Measurements from ENCODE around the gene NT5C1A. TPM values are rescaled to one million over a fixed set of nuclear protein-coding genes. Genes with fewer than 3 reads are reported as not detected.

The NT5C1A gene
- total RNA-seq, 2 experiments from 2014 or later = 0.25 TPM; not detected in 1

- TF ChIP-seq CTCF (IDR thresholded peaks at IDR 0.05) = no peak
- ChIA-PET CTCF (interaction anchor here (1.7 to 17.9 kb wide), 5 partner anchors 10 to 75 kb away, joined by 4 to 311 read pairs (median 10); partner anchors contain the start of gene NT5C1A), POLR2A (interaction anchor here (2.4 kb wide), 1 partner anchor 12 kb away, joined by 14 read pairs; no protein-coding TSS in a partner anchor)
- Mint-ChIP-seq H3K27ac (no peak overlapping the region), H3K4me1 (ENCODE audit: low read depth) (peaks cover 18% of the 10 kb centered on the region), H3K4me3 (no peak overlapping the region), H3K9me3 (no peaks in the 10 kb centered on the region), H3K27me3 (peaks cover 12% of the 10 kb centered on the region), H3K36me3 (ENCODE audit: low read depth) (no peaks in the 10 kb centered on the region)
- intact Hi-C loops (cut with micrococcal nuclease) = no loop called here
- ATAC-seq (no peak), DNase-seq (no peak)
Observed at GRCh38 chr1:39681294-39681693, 9.4 kb upstream of the NT5C1A start.

GRCh38 chr1:39680751-39681150, 8.8 kb upstream of the NT5C1A start:
- Mint-ChIP-seq H3K4me3 (no peak overlapping the region), H3K27ac (no peak overlapping the region), H3K27me3 (peaks cover 11% of the 10 kb centered on the region), H3K9me3 (no peaks in the 10 kb centered on the region), H3K4me1 (ENCODE audit: low read depth) (peaks cover 18% of the 10 kb centered on the region), H3K36me3 (ENCODE audit: low read depth) (no peaks in the 10 kb centered on the region)
- intact Hi-C loops (cut with micrococcal nuclease) = no loop called here
- POLR2A ChIA-PET = interaction anchor here (0.7 to 2.4 kb wide), 2 partner anchors 11 to 74 kb away, joined by 3 to 14 read pairs; no protein-coding TSS in a partner anchor
- ATAC-seq (no peak), DNase-seq (no peak)
- no peak for TF ChIP-seq CTCF (IDR thresholded peaks at IDR 0.05)
- CTCF ChIA-PET = interaction anchor here (1.1 to 17.9 kb wide), 7 partner anchors 10 to 119 kb away, joined by 4 to 311 read pairs (median 4); partner anchors contain the start of gene NT5C1A

GRCh38 chr1:39679821-39680220, 7.9 kb upstream of the NT5C1A start:
- TF ChIP-seq CTCF (IDR thresholded peaks at IDR 0.05) = no peak
- H3K27ac Mint-ChIP-seq = no peak overlapping the region
- peaks cover 16% of the 10 kb centered on the region for H3K4me1 Mint-ChIP-seq (ENCODE audit: low read depth)
- DNase-seq = no peak
- no peak for ATAC-seq
- intact Hi-C loops (cut with micrococcal nuclease) = no loop called here
- H3K27me3 Mint-ChIP-seq = peaks cover 8% of the 10 kb centered on the region
- no peak overlapping the region for H3K4me3 Mint-ChIP-seq
- ChIA-PET POLR2A (interaction anchor here (2.4 kb wide), 1 partner anchor 10 kb away, joined by 14 read pairs; no protein-coding TSS in a partner anchor), CTCF (interaction anchor here (1.1 to 17.9 kb wide), 5 partner anchors 9 to 120 kb away, joined by 4 to 311 read pairs (median 10); partner anchors contain the start of gene NT5C1A)
- H3K9me3 Mint-ChIP-seq = no peaks in the 10 kb centered on the region
- H3K36me3 Mint-ChIP-seq (ENCODE audit: low read depth) = no peaks in the 10 kb centered on the region

GRCh38 chr1:39678889-39679288, 7.0 kb upstream of the NT5C1A start:
- Mint-ChIP-seq H3K27ac (no peak overlapping the region), H3K36me3 (ENCODE audit: low read depth) (no peaks in the 10 kb centered on the region), H3K27me3 (peaks cover 6% of the 10 kb centered on the region), H3K4me3 (no peak overlapping the region), H3K4me1 (ENCODE audit: low read depth) (peaks cover 12% of the 10 kb centered on the region), H3K9me3 (no peaks in the 10 kb centered on the region)
- DNase-seq = no peak
- ATAC-seq = no peak
- ChIA-PET CTCF (interaction anchor here (17.9 kb wide), 1 partner anchor 23 kb away, joined by 311 read pairs; no protein-coding TSS in a partner anchor), POLR2A (interaction anchor here (2.1 kb wide), 1 partner anchor 11 kb away, joined by 6 read pairs; no protein-coding TSS in a partner anchor)
- TF ChIP-seq CTCF (IDR thresholded peaks at IDR 0.05) = no peak
- intact Hi-C loops (cut with micrococcal nuclease) = no loop called here

- no peak overlapping the region for H3K4me3 Mint-ChIP-seq
- DNase-seq (no peak), ATAC-seq (no peak)
- intact Hi-C loops (cut with micrococcal nuclease) = no loop called here
- H3K4me1 Mint-ChIP-seq (ENCODE audit: low read depth) = peaks cover 12% of the 10 kb centered on the region
- H3K36me3 Mint-ChIP-seq (ENCODE audit: low read depth) = no peaks in the 10 kb centered on the region
- H3K27ac Mint-ChIP-seq = no peak overlapping the region
- peaks cover 5% of the 10 kb centered on the region for H3K27me3 Mint-ChIP-seq
- POLR2A ChIA-PET = interaction anchor here (2.1 kb wide), 1 partner anchor 10 kb away, joined by 6 read pairs; no protein-coding TSS in a partner anchor
- CTCF ChIA-PET = interaction anchor here (1.0 to 17.9 kb wide), 3 partner anchors 13 to 42 kb away, joined by 3 to 311 read pairs (median 6); partner anchors contain the start of gene HPCAL4
- no peaks in the 10 kb centered on the region for H3K9me3 Mint-ChIP-seq
- no peak for TF ChIP-seq CTCF (IDR thresholded peaks at IDR 0.05)
Observed at GRCh38 chr1:39677645-39678044, 5.7 kb upstream of the NT5C1A start.
